Body of pancreas (tissue), 4 donors: ENCODE data around the gene AKAP6.

ENCODE experiments used
- POLR2A ChIP-seq, 3 donors: fragments of 450-650 bp; IDR thresholded peaks; one replicate each; pipeline ENCODE4 v1.6.1; 2016; ENCODE audit warnings: antibody characterized with exemption in 3 of 3, mild to moderate bottlenecking in 2 of 3
- TF ChIP-seq, protein P1 (sequence below), 7 experiments: fragments of 450-650 bp in 4 of 7; fragments of 200-600 bp in 3 of 7; sonication (generic) in 3 of 7; IDR thresholded peaks; one replicate each; pipeline ENCODE4 v1.5.1; 2016 to 2019; ENCODE audit warnings: antibody characterized with exemption in 7 of 7

DNA sequence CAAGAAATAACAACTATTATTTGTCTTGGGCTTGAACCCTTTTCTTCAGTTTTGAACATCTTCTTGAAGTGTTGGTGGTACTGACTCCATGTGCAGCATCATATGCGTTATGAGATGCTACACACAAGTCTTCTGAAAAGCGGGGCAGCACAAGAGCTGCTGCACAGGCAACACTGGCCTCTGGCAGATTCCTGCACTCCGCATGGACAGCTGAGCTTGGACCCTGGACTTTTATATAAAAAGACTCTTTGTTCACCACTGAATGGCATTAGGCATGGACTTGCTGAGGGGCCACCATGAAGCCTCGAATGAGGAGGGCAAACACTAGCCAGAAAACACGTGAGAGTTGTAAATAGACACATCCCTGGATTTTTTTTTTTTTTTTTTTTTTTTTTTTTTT lies 398.7 kb downstream of the AKAP6 start:
- TF ChIP-seq, protein P1, sequence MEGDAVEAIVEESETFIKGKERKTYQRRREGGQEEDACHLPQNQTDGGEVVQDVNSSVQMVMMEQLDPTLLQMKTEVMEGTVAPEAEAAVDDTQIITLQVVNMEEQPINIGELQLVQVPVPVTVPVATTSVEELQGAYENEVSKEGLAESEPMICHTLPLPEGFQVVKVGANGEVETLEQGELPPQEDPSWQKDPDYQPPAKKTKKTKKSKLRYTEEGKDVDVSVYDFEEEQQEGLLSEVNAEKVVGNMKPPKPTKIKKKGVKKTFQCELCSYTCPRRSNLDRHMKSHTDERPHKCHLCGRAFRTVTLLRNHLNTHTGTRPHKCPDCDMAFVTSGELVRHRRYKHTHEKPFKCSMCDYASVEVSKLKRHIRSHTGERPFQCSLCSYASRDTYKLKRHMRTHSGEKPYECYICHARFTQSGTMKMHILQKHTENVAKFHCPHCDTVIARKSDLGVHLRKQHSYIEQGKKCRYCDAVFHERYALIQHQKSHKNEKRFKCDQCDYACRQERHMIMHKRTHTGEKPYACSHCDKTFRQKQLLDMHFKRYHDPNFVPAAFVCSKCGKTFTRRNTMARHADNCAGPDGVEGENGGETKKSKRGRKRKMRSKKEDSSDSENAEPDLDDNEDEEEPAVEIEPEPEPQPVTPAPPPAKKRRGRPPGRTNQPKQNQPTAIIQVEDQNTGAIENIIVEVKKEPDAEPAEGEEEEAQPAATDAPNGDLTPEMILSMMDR (IDR thresholded peaks at IDR 0.05) = no peak
- TF ChIP-seq POLR2A (IDR thresholded peaks at IDR 0.05) = no peak
